ENCODE results near the gene RACGAP1.

The RACGAP1 gene

DNA sequence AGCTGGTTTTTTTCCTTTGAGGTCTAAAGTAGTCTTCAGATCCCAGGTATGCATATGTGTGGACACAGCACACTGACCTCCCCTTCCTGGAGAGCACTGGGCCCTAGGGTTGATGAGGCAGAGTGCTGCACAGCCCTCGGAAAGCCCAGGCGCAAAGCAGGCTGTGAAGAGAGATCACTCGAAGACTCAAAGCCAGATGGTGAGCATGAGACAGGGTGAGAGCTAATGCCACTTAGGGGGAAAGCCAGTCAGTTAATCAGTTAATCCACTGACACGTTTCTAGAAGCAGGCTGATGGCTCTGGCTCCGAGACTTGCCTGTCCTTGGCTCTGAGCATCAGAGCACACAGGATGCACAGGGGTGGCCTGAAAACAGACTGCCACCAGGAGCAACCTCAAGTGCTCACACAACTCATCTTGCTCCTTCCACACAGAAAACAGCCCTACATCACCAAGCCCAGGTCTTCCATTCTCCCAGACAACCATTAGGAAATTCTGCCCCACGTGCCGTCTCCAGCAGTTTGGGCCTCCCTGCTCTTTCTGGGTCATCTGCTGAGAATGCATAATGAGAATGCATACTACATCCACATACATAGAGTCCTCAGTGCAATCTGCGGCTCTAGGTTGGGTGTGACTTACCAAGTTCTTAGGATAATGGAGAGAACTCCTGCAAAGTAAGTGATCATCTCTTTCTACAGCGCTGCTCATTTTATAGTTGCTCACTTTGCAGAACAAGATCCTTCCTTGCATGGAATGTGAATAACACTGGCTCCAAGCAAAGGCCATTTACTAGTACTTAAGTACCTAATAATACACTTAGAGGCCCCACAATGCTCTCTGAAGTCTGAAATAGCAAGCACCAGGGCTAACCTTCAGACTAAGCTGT, 40.6 kb downstream of the RACGAP1 start:
- DNase-seq, result no peak

DNA sequence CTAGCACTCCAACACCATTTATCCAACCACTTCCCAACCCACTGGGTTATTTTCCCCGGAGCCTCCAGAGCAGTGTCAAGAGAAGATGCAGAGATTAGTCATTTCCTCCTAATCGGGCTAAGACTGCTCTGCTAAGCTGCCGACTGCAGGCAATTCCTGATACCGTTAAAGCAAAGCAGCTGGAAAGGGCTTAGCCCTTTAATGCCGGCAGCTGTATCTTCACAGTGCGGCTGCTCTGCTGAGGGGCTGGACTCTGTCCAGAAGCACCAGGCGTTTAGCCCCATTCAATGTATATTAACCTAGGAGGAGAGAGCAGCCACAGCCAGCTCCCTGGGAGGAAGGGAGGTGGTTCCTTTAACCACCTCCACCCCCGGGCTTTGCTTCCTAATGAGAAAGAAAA, 41.4 kb downstream of the RACGAP1 start:
- no peak for DNase-seq

DNA sequence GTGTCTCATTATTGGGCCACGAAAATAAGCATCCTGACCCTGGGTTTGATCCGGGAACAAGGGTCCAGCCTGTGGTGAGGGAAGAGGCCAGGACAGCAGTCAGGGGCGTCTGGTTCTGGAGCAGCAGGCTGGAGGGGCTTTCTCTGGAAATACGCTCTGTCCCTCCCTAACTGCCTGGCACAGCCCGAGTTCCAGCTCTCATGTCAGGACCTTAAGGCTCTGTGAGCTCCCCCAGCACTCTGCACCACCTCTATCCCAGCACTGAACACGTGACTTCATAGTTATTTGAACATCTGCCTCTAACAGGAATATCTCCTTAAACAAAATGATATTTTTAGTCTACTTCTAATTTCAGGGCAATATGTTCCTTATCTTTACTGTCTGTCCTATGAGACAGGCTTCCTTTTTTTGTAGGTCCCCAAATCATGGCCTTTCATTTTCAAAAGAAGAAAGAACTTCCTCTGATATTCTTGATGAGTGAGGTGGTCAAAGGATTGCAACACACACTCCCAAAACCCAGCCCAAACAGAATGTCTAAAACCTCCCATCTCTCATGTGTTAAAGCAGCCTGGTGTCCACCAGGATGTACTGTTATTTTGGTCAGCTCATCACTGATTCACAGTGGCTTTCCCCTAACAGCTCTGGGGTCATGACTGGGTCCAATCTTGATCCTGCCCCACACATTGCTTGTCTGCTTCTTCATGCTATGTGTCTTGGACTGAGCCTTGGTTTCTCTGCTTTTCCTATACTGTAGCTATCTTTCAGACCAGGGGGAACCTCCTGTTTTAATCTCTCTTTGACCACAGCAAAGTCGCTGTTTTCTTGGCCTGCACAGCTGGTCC, 42.8 kb downstream of the RACGAP1 start:
- no peak for DNase-seq

GRCh38 chr12:49980501-49981349, 44.6 kb downstream of the RACGAP1 start:
- DNase-seq, result no peak

DNA sequence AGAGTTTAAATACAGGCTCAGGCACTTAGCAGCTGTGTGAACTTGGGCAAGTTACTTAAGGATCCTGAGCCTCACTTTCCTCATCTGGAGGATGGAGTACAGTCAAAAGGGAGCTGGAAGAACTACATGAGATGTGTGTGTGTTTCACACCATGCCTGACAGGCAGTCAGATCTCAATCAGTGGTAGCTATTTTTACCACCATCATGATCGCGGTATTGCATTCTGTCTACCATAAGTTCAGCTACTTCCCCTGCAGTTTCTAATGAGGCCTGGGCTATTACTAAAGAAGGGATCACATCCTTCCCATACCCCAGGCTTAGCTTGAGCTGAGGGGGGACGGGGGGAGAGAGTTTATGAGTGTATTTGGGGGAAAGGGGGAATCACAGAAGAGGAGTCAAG, 45.5 kb downstream of the RACGAP1 start:
- no peak for DNase-seq

GRCh38 chr12:49979016-49979586, 46.2 kb downstream of the RACGAP1 start:
- DNase-seq, result no peak

GRCh38 chr12:49978125-49978524, 47.2 kb downstream of the RACGAP1 start:
- no peak for DNase-seq

DNA sequence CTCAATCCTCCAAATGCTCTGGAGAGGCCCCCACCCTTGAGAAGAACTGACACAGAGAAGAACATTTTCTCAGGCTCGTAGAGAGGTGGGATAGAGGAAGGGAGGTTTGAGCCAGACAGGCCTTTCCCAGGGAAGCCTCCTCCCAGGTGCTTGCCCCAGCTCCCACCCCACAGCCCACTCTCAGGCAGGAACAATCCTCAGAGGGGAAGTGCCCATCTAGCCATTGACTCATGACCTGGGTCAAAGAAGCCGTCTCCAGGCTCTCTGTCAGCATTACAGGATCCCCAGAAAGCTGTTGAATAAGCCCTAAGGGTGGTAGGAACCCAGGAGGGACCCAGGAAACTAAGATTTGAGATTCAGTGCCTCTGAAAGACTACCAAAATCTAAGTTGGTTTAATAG, 48.7 kb downstream of the RACGAP1 start:
- no peak for DNase-seq

DNA sequence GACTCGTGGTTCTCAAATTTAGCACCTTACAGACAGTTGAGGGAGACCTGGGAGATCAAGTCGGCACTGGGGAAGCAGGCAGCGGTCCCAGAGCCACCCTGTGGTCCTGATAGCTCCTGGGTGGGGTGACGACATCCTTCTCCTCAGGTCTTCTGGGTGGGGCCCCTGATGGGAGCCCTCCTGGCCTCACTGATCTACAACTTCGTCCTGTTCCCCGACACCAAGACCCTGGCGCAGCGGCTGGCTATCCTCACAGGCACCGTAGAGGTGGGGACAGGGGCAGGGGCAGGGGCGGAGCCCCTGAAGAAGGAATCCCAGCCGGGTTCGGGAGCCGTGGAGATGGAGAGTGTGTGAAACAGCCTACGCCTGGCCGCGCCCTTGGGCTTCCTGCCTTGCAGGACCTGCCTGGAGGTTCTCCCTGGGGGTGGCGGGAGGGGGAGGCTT, 50.0 kb downstream of the RACGAP1 start:
- DNase-seq, result no peak

DNA sequence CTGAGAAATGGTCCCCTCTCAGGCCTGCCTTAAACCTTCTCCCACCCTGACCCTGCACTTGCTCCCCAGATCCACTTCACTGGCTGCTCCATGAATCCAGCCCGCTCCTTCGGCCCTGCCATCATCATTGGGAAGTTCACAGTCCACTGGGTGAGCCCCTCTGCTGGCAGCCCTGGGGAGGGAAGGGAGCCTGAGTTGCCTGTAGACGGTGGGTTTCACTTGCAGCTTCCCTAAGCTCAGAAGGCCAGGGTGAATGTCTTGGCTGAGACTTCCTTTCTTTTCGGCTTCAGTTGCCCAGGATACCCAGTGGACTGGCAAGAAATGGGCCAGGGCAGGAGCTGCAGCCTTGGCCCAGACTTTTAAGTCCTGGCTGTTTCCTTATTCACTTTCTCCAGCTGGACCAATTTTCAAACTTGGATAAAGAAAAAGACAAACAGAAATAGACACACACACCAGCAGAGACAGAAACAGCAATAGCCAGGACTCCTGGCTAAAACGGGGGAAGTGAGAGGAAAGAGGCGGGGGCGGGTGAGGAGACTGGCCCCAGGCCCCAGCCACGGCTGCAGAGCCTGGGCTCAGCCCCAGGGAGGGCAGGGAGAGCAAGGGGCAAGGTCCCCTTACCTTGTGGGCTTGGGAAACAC, 50.5 kb downstream of the RACGAP1 start:
- DNase-seq, result no peak

DNA sequence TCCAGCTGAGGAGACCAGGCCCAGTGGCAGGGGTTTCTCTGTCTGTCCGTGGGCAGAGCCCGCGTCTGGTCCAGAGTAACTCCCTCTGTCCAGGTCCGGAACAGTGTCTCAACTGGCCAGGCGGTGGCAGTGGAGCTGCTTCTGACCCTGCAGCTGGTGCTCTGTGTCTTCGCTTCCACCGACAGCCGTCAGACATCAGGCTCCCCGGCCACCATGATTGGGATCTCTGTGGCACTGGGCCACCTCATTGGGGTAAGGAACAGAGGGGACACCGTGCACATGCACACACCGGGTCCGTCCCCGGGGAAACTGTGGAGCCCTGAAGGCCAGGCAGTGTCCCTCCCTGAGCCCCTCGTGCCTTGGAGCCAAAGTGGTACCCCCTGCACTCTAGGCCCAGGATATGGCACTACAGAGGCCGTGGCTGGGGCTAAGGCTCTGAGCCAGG, 51.0 kb downstream of the RACGAP1 start:
- DNase-seq, result no peak

- no peak for DNase-seq
Measured at GRCh38 chr12:49973361-49973830, 51.9 kb downstream of the RACGAP1 start.

DNA sequence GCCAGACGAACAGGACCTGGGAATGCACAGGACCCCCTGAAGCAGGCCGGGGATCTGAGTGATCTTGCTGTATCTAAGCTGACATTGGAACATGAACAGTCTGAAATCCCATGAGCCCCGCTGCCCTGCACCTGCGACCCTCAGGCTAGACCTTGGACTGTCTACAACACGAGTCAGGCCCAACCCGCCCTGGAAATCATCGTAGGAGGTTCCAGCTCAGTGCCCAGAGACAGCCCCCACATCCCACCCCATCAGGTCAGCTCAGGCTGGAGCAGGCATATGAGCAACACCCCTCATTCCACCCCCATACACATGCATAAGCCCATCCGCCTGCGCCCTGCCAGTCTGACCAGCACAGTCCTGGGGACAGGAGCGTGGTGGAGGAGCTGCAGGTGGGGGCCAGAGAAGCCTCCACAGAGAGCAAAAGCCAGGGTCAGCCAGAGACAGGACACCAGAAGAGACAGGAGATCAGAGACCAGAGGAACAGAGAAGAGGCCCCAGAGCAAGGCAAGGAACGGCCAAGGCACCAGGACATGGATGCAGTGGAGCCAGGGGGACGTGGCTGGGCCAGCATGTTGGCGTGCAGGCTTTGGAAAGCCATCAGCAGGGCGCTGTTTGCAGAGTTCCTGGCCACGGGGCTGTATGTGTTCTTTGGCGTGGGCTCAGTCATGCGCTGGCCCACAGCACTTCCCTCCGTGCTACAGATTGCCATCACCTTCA, 52.5 kb downstream of the RACGAP1 start, which contains the start of gene AQP6:
TSS of gene AQP6 (plus strand) at position 307 of the 720 bp plus-strand sequence. CDS start at position 534, 227 bp downstream.
- DNase-seq, result no peak

DNA sequence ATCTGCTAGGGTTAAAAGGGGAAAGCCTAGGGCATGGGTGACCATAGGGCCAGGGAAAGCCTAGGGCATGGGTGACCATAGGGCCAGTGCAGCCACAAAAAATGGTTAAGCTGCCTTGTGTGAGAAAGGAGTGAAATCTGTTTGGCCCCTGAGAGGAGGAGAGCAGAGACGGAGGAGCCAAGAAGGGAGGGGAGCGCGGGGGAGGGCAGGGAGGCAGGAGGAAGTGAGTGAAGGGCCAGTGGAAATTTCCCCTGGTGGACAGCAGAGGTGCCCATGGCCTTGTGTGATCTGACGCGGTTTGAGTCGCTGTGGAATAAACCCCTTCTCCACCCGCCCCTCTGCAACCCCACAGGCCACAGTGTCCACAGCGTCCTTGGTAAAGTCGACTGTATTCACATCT, 53.2 kb downstream of the RACGAP1 start:
- DNase-seq, result no peak

DNA sequence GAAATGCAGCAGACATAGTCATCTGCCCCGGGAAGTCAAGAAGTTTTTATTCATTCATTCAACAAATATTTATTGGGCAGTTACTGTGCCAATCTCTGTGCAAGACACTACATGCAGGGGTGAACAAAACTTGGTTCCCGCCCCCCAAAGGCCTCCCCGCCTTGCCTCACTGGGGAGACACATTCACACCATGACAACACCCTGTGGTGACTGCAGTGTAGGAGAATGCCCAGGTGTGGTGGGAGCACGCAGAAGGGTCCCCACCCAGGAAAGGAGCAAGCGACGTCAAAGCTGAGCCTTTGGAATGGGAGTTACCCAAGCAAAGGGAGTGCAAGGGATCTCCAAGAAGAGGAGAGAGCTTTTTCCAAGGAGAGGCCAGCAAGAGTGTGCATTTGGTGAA, 54.2 kb downstream of the RACGAP1 start:
- no peak for DNase-seq

DNA sequence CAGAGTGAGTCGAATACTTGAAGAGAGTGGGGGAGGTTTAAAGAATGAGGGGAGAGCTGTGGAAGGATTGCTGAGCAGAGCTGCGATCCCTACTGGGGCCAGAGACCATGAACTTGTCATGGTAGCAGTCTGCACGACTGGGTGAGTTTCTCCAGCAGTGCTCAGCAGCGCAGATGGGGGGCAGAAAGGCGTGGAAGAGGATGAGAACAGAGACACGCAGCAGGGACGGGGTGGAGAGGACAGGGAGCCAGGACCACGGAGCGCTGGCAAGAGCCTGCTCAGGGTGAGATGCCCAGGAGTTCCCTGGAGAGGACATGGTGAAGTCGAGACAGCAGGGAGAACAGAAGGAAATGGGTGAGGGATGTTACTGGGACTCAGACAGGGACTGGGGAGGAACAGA, 54.6 kb downstream of the RACGAP1 start:
- no peak for DNase-seq

DNA sequence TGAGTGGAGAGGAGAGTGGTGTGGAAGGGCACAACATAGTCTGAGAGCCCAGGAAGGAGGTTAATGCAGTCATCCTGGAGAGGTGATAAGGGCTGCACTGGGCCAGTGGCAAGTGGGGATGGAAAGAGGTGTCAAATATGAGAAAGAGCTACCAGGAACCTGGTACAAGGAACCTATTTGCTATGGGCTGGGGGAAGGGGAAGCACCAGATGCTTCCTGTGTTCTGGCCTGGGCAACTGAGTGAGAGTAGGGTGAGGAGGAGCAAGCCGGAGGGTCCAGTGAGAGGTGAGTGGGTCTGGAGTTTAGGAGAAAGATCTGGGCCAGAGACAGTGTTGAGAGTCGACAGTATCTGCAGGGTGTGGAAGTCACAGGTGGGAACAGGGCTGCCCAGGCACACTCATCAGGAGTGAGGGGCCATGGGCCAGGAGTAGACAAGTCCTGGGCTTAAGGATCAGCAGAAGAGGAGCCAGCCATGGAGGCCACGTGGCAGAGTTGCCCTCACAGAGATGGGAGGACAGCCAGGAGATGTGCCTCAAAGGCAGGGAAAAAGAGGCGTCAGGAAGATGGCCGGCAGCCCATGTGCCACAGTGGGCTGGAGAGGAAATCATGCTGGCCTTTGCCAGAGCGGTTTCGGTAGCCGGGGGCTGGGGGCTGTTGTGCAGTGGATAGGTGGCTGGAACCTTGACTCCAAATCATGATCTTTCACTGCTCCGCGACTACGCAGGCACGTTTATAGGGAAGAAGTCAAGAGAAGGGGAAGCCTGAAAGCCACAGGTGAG, 55.5 kb downstream of the RACGAP1 start:
- no peak for DNase-seq

DNA sequence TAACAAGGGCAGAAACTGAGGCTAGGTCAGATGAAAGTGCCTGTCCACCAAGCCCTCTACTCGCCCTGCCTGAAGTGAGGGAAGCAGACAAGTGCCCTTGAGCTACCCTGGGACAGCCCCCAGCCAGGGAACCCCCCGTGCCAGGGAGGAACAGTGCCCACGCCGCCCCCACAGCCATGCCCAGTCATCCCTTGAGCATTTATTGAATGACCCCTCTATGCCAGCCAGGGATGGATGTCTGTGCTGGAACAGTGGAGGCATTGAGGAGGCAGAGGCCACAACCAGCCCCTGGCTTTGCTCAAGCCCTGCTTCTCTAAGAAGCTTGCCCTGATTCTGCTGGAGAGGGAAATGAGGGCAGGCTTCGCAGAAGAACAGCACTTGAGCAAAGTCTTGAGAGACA, 56.3 kb downstream of the RACGAP1 start:
- no peak for DNase-seq

GRCh38 chr12:49968471-49968870, 56.8 kb downstream of the RACGAP1 start:
- no peak for DNase-seq

DNA sequence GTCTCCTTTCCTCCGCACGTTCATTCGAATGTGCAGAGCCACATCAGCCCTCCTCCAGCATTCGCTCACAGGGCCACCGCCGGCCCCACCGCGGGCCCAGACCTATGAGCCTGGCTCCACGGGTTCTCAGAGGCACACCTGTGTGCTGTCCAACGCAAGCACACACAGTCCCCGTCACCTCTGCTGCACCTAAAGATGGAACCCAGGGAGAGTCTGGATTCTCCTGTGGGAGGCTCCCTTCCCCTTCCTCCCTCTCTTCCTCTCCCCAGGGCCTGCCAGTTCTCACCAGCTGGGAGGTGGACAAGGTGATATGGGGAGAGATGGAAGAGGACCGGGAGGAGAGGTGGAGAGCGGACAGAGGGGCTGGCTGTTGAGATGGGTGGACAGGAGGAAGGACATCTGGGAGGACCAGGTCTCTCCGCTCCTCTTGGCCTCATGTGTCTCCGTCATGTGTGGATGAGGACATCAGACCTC, 57.5 kb downstream of the RACGAP1 start:
- DNase-seq, result no peak

Measured in stimulated activated CD4-positive, alpha-beta T cell treated with anti-CD3 and anti-CD28 coated beads, Interleukin-2, amount 100 ng/mL, for 48 hours (primary cell).